ENCODE results near the gene MYO1D. TPM values are rescaled to one million over a fixed set of nuclear protein-coding genes. Genes with fewer than 3 reads are reported as not detected.

The MYO1D gene
- total RNA-seq, 1 experiment from 2014 or later: 29.9 TPM

DNA sequence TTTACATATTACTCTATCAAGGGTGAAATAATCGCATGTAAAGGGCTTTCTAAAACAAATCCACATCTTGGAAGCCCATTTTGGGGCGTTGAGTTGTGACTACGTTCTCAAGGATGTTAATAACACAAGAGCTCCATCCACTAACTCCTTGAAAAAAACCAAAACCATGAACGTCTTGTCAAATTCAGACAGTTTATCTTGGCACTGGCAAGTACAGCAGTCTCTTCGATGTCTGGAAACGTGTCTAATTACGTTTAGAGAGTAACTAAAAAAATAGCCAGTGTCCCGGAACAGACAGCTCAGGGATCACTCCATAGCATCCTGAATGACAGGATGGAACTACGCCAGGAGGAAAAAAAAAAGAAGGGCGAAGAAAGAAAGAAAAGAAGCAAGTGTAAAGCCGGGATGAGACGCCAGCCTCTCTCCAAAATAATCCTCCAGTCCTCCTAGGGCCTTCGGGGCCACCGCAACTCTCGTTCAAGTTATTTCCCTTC is 954 bp downstream of the MYO1D start:
- H3K9me3 Mint-ChIP-seq: no peaks in the 10 kb centered on the region
- H3K4me3 Mint-ChIP-seq: peak overlapping the region; percentile 77
- peak overlapping the region; percentile 23 for H3K27ac Mint-ChIP-seq
- no peak for DNase-seq (ENCODE audit: low spot score)
- ATAC-seq: no peak
- H3K36me3 Mint-ChIP-seq: no peaks in the 10 kb centered on the region; the same call in 1 of the 2 replicates
- peaks cover 2% of the 10 kb centered on the region; the same call in 1 of the 2 replicates for H3K27me3 Mint-ChIP-seq (ENCODE audit: low read depth)
- H3K4me1 Mint-ChIP-seq: peaks cover 19% of the 10 kb centered on the region
- CTCF ChIA-PET: interaction anchor here (0.7 to 4.3 kb wide), 18 partner anchors 10 to 122 kb away, joined by 3 to 119 read pairs (median 17); partner anchors contain the start of gene TMEM98
- POLR2A ChIA-PET: interaction anchor here (1.3 to 1.7 kb wide), 2 partner anchors 10 to 52 kb away, joined by 3 to 7 read pairs; partner anchors contain the start of gene TMEM98
- TF ChIP-seq GTF2I (CRISPR knock-in tag; conservative IDR thresholded peaks at IDR 0.05) (no peak), MXD4 (CRISPR knock-in tag; IDR thresholded peaks at IDR 0.05; ENCODE audit: borderline replicate concordance) (no peak), SMAD4 (CRISPR knock-in tag; IDR thresholded peaks at IDR 0.05) (no peak), TP53 (CRISPR knock-in tag; IDR thresholded peaks at IDR 0.05) (no peak), ZNF532 (CRISPR knock-in tag; IDR thresholded peaks at IDR 0.05; ENCODE audit: borderline replicate concordance) (no peak), JUN (CRISPR knock-in tag; IDR thresholded peaks at IDR 0.05) (no peak), CBFB (CRISPR knock-in tag; IDR thresholded peaks at IDR 0.05; ENCODE audit: low read depth) (no peak), ATF3 (CRISPR knock-in tag; conservative IDR thresholded peaks at IDR 0.05) (no peak), ZNF121 (CRISPR knock-in tag; IDR thresholded peaks at IDR 0.05) (no peak), E2F4 (CRISPR knock-in tag; IDR thresholded peaks at IDR 0.05; ENCODE audit: borderline replicate concordance, low read depth) (no peak), SP1 (CRISPR knock-in tag; conservative IDR thresholded peaks at IDR 0.05) (no peak), NR1H2 (CRISPR knock-in tag; IDR thresholded peaks at IDR 0.05) (no peak), ZNF263 (CRISPR knock-in tag; IDR thresholded peaks at IDR 0.05; ENCODE audit: low read depth) (no peak), GRHL2 (CRISPR knock-in tag; IDR thresholded peaks at IDR 0.05; ENCODE audit: insufficient replicate concordance, severe bottlenecking) (no peak), CREB1 (CRISPR knock-in tag; IDR thresholded peaks at IDR 0.05) (no peak), NFATC4 (CRISPR knock-in tag; IDR thresholded peaks at IDR 0.05) (no peak)
- TF ChIP-seq, protein P1, sequence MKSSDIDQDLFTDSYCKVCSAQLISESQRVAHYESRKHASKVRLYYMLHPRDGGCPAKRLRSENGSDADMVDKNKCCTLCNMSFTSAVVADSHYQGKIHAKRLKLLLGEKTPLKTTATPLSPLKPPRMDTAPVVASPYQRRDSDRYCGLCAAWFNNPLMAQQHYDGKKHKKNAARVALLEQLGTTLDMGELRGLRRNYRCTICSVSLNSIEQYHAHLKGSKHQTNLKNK (CRISPR knock-in tag; IDR thresholded peaks at IDR 0.05): no peak
- TF ChIP-seq, protein P2, sequence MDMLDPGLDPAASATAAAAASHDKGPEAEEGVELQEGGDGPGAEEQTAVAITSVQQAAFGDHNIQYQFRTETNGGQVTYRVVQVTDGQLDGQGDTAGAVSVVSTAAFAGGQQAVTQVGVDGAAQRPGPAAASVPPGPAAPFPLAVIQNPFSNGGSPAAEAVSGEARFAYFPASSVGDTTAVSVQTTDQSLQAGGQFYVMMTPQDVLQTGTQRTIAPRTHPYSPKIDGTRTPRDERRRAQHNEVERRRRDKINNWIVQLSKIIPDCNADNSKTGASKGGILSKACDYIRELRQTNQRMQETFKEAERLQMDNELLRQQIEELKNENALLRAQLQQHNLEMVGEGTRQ (CRISPR knock-in tag; IDR thresholded peaks at IDR 0.05): no peak
